ENCODE results near the gene THAP6. TPM values are rescaled to one million over a fixed set of nuclear protein-coding genes. Genes with fewer than 3 reads are reported as not detected.

THAP6 gene, protein sequence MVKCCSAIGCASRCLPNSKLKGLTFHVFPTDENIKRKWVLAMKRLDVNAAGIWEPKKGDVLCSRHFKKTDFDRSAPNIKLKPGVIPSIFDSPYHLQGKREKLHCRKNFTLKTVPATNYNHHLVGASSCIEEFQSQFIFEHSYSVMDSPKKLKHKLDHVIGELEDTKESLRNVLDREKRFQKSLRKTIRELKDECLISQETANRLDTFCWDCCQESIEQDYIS
- total RNA-seq = 10.4 and 11.6 TPM in 2 replicates

DNA sequence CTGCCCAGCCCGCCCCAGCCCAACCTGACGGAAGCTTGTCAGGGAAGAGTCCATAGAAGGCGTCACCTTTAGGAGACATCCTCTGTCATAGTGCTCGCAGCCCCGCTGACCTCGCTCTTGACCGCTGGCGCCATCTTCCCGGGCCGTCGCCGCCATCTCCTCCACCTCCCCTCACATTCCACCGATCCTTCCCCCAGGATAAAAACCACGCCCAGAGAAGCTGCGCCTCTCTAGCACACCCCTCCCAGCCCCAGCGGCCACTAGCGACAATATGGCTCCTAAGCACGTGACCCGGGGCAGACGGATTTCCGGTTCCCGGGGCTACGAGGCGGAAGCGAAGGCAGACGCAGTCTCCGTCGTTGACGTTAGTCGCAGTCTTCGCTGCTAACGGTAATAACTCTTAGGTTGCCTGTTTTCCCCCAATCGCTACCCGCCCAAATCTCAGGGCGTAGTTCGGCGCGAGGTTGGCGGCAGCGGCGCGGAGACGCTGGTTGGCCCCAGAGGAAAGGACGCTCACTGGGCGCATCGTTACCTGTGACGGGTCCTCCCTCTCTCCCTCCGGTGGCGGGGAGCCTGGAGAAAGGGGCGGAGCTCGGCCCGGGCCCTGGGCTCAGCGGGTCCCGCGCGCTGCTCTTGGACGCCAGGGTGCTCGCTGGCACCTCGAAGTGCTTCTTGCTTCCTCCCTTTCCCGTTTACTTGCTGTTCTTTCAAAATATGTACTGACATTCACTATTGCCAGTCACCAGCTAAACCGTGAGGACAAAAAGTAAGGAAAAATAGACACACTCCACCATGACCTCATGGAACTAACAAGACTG is at the start of gene THAP6, which contains the start of gene RCHY1:
TSS of gene THAP6 (plus strand) at position 343 of the 818 bp plus-strand sequence. CDS start 980 bp downstream, outside the sequence.
TSS of gene RCHY1 (minus strand) at position 273 of the 818 bp plus-strand sequence. CDS start at position 156, 117 bp downstream.

DNA sequence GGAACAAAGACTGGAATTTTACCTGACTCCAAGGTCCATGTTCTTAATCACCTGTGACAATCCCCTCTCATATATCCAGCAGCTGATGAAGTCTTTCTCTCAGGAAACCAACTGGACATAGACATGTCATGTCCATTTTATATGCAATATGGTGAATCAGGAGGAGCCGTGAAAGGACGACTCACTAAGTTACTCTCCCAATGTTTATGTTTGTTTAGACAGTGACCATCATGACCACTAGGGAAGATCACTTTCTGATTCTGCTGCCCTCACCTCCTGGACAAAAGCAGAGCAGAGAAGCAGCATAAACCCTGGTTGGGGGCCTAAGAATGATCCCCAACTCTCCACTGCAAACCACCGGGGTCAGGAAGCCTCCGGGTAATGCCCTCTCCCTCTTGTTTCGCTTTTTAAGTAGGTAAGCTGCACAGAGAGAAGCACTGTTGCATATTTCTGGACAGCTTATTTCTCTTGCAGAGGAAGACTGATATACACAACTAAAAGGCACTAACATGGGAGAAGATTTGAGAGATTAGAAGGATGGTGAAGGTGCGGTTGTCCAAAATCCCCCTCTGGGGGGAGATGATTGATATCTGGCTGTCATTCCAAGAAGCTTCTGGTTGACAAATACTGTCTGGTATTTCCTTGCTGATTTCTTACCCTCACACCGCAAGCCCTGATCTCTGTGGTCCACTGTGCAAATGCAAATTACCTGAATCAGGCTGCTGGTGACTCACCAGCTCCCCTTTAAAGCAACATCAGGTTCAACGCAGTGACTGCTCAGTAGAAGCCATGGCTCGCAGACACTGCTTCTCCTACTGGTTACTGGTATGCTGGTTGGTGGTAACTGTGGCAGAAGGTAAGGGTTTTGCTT is 41.3 kb downstream of the THAP6 start, which contains the start of gene ODAPH:
TSS of gene ODAPH (plus strand) at position 773 of the 871 bp plus-strand sequence. CDS start at position 790, 17 bp downstream.

Other genes with a start within 250 kb of the THAP6 start
- 39.2 and 53.3 TPM in 2 replicates for gene RCHY1, start 70 bp upstream of the THAP6 start, total RNA-seq
- gene ODAPH, start 41.6 kb downstream of the THAP6 start, total RNA-seq = not detected in 2 replicates
- 0.65 and 0.80 TPM in 2 replicates for gene CDKL2, start 116.1 kb downstream of the THAP6 start, total RNA-seq
- 300 and 338 TPM in 2 replicates for gene G3BP2, start 158.9 kb downstream of the THAP6 start, total RNA-seq
- gene USO1, start 210.1 kb downstream of the THAP6 start, total RNA-seq = 117 and 121 TPM in 2 replicates